22Rv1 (cell line): ENCODE data around the gene GRAMD1B.

Experiments
- H3K27ac ChIP-seq: fragments of 450-650 bp; 2 replicates; pipeline ENCODE4 v1.5.1; 2017
- ZFX ChIP-seq: fragments of 450-650 bp; IDR thresholded peaks from 2 replicates; pipeline ENCODE4 v1.6.1; 2017; ENCODE audit warnings: antibody characterized with exemption, borderline replicate concordance
- TF ChIP-seq, protein P1 (sequence below): fragments of 450-650 bp; IDR thresholded peaks from 2 replicates; pipeline ENCODE4 v1.5.1; 2017; ENCODE audit warnings: mild to moderate bottlenecking

The GRAMD1B gene

DNA sequence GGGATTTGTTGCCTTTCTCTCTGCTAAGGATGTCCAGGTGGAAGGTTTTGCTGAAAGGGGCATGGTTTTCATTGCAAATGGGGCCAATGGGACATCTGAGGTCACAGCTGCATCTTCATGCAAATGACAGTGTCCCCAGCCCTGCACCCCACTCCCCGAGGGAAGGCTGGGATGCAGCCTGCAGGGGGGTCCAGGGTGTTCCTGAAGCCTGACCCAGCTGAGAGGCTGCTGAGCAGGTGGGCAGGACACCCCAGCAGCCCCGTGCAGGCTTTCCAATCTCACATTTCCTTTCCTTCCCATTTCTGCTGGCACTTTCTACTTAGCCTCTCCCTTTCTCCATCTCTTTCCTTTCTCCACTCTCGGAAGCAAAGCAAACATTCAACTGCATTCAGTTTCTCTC, 146.0 kb downstream of the GRAMD1B start:
- TF ChIP-seq ZFX = no peak
- TF ChIP-seq, protein P1, sequence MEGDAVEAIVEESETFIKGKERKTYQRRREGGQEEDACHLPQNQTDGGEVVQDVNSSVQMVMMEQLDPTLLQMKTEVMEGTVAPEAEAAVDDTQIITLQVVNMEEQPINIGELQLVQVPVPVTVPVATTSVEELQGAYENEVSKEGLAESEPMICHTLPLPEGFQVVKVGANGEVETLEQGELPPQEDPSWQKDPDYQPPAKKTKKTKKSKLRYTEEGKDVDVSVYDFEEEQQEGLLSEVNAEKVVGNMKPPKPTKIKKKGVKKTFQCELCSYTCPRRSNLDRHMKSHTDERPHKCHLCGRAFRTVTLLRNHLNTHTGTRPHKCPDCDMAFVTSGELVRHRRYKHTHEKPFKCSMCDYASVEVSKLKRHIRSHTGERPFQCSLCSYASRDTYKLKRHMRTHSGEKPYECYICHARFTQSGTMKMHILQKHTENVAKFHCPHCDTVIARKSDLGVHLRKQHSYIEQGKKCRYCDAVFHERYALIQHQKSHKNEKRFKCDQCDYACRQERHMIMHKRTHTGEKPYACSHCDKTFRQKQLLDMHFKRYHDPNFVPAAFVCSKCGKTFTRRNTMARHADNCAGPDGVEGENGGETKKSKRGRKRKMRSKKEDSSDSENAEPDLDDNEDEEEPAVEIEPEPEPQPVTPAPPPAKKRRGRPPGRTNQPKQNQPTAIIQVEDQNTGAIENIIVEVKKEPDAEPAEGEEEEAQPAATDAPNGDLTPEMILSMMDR = no peak

DNA sequence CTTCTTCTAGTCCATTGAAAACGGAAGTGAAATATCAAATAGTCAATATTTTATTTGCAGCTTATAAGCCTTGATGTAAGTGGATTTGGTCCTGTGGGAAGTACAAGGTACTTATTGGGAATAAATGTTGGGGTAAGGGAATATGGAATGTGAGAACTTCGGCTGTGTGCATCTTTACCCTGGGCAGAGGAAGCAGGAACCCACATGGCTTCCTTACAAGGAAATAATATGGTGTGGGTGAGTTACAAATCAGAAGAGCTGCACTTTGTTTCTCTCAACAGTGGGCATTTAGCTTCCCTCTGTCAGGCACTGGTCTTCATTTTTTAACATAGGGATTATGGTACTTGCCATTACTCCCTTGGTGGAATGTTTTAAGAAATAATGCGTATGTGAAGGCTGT, 146.4 kb downstream of the GRAMD1B start:
- TF ChIP-seq, protein P1 = no peak

More for the DNA sequence above, 146.0 kb downstream of the GRAMD1B start:
- no peak overlapping the region for H3K27ac ChIP-seq

DNA sequence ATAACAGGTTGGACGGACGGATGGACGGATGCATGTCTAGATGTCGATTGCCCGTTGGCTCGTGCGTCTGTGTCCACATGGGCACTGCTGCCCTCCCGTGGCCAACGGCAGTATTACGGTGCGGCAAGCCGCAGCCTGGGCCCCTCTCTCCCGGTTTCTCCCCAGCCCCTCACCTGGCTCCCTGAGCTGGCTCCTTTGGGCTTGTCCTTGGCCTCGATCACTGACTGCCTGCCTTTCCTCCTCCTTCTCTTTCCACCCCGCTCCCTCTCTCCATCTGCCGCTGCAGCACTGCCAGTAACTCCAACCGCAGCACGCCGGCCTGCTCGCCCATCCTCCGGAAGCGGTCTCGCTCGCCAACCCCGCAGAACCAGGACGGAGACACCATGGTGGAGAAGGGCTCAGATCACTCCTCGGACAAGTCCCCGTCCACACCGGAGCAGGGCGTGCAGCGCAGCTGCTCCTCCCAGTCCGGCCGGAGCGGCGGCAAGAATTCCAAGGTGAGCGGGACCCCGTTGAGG, 147.1 kb downstream of the GRAMD1B start:
- H3K27ac ChIP-seq = no peak overlapping the region
- TF ChIP-seq ZFX = no peak
- TF ChIP-seq, protein P1 = peak; percentile 94

More for the DNA sequence above, 146.4 kb downstream of the GRAMD1B start:
- no peak overlapping the region for H3K27ac ChIP-seq

DNA sequence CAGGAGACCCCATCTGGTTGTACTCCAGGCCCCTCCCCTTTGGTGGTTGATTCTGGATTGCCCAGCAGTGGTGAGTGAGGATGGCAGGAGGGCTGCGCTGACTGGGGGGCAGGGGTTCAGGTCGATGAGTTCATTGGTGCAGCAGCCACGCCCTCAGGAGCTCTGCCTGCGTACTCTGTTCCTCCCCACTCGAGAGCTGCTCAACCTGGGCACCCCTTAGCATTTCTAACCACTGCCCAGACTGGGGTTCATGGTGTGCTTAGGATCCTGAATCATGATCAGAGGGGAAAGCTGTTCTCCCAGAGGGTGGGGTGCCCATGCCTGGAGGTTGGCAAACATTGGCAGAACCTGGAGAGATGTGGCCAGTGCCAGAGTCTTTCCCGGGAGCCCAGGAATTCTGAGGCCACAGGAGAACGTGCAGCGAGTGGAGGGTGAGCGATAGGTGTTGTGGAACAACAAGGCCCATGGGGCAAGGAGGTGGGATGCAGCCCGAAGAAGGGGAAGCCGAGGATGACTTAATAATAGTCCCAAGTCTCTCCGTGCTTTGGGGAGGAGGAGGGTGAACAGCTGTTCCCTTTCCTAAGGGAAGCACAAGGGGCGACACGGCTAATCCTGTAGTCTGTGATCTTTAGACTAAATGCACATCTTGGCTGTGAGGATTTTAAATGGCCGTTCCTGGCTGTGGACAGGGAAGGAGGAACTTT, 148.9 kb downstream of the GRAMD1B start:
- H3K27ac ChIP-seq = no peak overlapping the region
- TF ChIP-seq, protein P1 = no peak
- TF ChIP-seq ZFX = no peak

DNA sequence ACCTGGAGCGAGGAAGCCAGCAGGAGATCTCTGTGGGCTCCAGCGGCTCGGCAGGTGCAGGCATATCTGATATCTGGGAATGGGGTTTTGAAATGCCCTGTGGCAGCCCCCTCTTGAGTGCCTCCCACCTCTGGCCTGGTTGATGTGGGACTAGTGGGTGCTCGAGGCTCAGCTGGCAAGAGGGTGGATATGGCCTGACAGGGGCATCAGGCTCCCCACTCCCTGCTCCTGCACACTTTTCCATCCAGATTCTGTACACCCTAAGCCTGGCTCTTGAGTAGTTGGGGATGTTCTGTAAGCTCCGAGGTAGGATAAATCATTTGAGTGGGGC, 149.4 kb downstream of the GRAMD1B start:
- TF ChIP-seq ZFX = no peak
- TF ChIP-seq, protein P1 = no peak
- no peak overlapping the region for H3K27ac ChIP-seq

DNA sequence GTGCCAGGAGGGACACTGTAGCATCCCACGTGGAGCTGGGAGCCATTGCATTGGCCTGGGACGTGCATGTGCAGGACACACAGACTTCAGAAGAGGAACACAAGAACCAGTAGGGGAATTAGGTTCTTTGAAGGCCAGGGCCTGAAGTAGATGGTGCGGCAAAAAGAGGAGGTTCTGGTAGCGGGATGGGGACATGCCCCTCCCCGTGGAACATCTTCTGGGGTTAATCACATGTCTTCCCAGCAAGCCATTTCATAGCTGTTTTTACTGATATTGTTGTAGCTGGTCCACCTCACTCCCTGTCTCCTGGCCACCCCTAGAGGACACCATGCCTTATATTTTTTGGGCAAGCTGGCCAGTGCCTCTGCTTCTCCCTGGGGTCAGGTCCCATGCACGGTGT, 150.1 kb downstream of the GRAMD1B start:
- TF ChIP-seq, protein P1 = no peak
- no peak for TF ChIP-seq ZFX

DNA sequence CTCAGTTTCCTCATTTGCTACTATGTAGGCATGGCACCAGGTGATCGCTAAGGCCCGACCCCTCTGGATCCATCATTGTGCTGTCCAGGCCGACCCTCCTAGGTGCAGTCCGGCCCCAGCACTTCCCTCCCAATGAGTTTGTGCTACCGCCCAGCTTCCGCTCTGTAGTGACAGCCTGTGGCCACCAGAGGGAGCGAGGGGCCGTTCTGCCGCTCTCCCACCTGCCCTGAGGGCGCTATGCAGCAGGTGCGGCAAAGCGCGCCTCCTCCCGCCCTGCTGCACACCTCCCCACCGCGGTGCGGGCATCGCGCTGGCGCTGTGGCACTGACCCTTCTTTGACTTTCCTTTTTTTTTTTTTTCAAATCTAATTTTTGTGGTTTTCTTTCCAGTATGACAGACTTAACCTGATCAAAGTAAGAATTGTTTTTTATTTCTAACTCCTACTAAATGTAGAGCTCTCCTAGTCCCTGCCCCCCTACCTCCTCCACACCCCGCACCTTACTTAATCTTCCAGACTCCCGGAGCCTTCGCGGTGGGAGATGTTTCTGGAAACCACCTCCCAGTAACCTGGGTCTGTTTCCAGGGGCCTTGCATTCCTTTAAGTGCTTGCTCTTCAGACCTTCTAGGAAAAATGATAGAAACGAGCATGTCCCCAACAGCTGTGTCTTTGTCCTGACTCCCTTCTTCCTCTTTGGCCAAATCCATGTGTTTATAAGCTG, 150.6 kb downstream of the GRAMD1B start:
- H3K27ac ChIP-seq = no peak overlapping the region
- TF ChIP-seq ZFX = no peak
- TF ChIP-seq, protein P1 = peak; percentile 96

More for the DNA sequence above, 150.1 kb downstream of the GRAMD1B start:
- H3K27ac ChIP-seq = no peak overlapping the region
